ENCODE results near the gene SF3B1. TPM values are rescaled to one million over a fixed set of nuclear protein-coding genes. Genes with fewer than 3 reads are reported as not detected.

SF3B1 gene
- polyA plus RNA-seq, 1 donor (not counting 4 experiments of a cell fraction or from before 2014, with no cell fraction given), result 322 TPM

DNA sequence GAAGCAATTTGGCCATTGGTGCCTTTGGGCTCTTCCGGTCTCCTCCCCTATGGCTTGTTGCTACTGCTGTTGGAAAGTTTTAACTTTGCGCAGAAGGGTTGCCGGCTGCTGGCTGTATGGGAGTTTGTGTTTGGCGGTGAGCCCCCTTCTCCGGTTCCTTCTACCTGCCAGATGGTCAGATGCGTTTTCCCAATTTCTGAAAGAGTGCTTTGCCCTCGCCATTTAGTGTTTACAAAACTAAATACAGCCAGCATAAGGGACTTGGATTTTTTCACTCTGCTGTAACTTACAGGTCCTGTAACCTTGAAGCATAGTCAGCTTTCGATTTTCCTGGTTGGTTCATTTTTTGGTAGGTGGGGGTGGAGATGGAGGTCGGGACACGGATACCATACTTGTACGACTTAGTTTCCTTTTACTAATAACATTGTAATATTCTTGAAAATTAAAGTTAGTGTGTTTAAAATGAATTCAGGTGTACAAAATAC, 19.1 kb upstream of the SF3B1 start:
- dilution Hi-C loops (cut with MboI; ENCODE audit: extremely low pct_ligation_motif_present, low sequenced_read_pairs), result no loop called here
- peaks cover 1 to 6% of the 10 kb centered on the region in 2 experiments for H3K36me3 ChIP-seq (ENCODE audit: control insufficient read depth in 2 of 2, extremely low read depth in 1 of 2, insufficient read depth in 2 of 2, low read length in 2 of 2)
- H3K4me3 ChIP-seq (ENCODE audit: control insufficient read depth in 2 of 3, extremely low read depth in 1 of 3, insufficient read depth in 2 of 3, low read depth in 1 of 3, low read length in 3 of 3), result peak overlapping the region; percentile 78 to 97 (median 86)
- H3K27ac ChIP-seq (ENCODE audit: control insufficient read depth, insufficient read depth, low read length), result peak overlapping the region; percentile 100
- no peak for TF ChIP-seq EZH2 (IDR thresholded peaks at IDR 0.05; ENCODE audit: low read length)
- TF ChIP-seq, protein P1, sequence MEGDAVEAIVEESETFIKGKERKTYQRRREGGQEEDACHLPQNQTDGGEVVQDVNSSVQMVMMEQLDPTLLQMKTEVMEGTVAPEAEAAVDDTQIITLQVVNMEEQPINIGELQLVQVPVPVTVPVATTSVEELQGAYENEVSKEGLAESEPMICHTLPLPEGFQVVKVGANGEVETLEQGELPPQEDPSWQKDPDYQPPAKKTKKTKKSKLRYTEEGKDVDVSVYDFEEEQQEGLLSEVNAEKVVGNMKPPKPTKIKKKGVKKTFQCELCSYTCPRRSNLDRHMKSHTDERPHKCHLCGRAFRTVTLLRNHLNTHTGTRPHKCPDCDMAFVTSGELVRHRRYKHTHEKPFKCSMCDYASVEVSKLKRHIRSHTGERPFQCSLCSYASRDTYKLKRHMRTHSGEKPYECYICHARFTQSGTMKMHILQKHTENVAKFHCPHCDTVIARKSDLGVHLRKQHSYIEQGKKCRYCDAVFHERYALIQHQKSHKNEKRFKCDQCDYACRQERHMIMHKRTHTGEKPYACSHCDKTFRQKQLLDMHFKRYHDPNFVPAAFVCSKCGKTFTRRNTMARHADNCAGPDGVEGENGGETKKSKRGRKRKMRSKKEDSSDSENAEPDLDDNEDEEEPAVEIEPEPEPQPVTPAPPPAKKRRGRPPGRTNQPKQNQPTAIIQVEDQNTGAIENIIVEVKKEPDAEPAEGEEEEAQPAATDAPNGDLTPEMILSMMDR (optimal IDR thresholded peaks at IDR 0.05 in 1 of 3, IDR thresholded peaks at IDR 0.05 in 1 of 3, conservative IDR thresholded peaks at IDR 0.05 in 1 of 3; ENCODE audit: extremely low read depth in 1 of 3, insufficient read depth in 2 of 3, low read length in 3 of 3), result no peak
- H3K4me2 ChIP-seq (ENCODE audit: control insufficient read depth, extremely low read depth, insufficient read depth, low read depth, low read length), result peak overlapping the region; percentile 79
- peaks cover 9% of the 10 kb centered on the region for H3K4me1 ChIP-seq (ENCODE audit: control insufficient read depth, extremely low read depth, insufficient read depth, low read length)
- H4K20me1 ChIP-seq (ENCODE audit: control insufficient read depth, extremely low read depth, insufficient read depth, low read length), result peaks cover 6% of the 10 kb centered on the region
- no peaks in the 10 kb centered on the region for H3K27me3 ChIP-seq (ENCODE audit: control insufficient read depth, extremely low read depth, insufficient read depth, low read length)
- no peaks in the 10 kb centered on the region for H3K9me1 ChIP-seq (ENCODE audit: control insufficient read depth, extremely low read depth, insufficient read depth, low read length)
- peaks cover 52% of the 10 kb centered on the region for H3K79me2 ChIP-seq (ENCODE audit: control insufficient read depth, insufficient read depth, low read length)
- FAIRE-seq (peak; percentile 49), DNase-seq (ENCODE audit: low read depth, low spot score) (no peak)
- peak overlapping the region; percentile 100 for H3K9ac ChIP-seq (ENCODE audit: control insufficient read depth, extremely low read depth, insufficient read depth, low read length)
- H3K9me3 ChIP-seq (ENCODE audit: control insufficient read depth, low read depth, low read length), result no peaks in the 10 kb centered on the region
- H2AFZ ChIP-seq (ENCODE audit: control insufficient read depth, low read length), result peak overlapping the region; percentile 47

DNA sequence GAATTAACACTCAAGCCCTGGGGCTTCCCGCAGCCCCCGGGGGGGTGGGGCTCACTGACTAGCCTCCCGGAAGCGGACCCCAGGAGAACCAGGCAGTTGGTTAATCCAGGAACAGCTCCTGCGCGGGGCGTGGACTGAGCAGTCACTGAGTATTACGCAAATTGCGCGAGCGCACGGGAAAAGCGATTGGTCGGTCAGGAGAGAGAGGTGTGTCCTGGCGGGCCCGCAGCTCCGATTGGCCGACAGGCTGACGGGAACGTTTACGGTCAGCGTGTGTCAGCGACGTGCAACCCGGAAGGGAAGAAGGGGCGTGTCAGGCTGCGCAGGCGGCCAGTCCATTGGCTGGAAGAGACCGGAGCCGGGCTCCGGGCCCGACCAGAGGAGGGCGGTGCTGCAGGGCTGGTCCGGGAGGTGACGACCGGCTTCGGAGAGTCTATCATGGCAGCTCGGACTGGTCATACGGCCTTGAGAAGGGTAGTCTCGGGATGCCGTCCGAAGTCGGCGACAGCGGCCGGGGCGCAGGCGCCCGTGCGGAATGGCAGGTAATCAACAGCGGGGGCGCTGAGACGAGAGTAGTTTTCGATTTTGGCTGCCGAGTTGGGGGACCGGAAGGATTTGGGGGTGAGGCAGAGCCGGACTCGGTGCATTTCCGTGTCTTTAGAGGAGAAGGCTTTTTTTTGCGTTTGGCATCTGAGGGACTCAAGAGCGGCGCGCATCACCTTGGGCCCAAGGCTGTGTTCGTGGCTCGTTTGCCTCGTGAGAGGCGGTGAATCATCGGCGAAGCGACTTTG, 18.5 kb upstream of the SF3B1 start, which contains the start of gene COQ10B:
TSS of gene COQ10B (plus strand) at position 430 of the 791 bp plus-strand sequence. CDS start at position 439, 9 bp downstream.
- peaks cover 9% of the 10 kb centered on the region for H3K4me1 ChIP-seq (ENCODE audit: control insufficient read depth, extremely low read depth, insufficient read depth, low read length)
- peak within 1 kb of the TSS; percentile 100 for H3K9ac ChIP-seq (ENCODE audit: control insufficient read depth, extremely low read depth, insufficient read depth, low read length)
- DNase-seq (ENCODE audit: low read depth, low spot score) (peak; percentile 94), FAIRE-seq (peak; percentile 56)
- no peaks in the 10 kb centered on the region for H3K27me3 ChIP-seq (ENCODE audit: control insufficient read depth, extremely low read depth, insufficient read depth, low read length)
- H3K4me2 ChIP-seq (ENCODE audit: control insufficient read depth, extremely low read depth, insufficient read depth, low read depth, low read length), result peak within 1 kb of the TSS; percentile 80
- TF ChIP-seq, protein P1 (optimal IDR thresholded peaks at IDR 0.05 in 1 of 3, IDR thresholded peaks at IDR 0.05 in 1 of 3, conservative IDR thresholded peaks at IDR 0.05 in 1 of 3; ENCODE audit: extremely low read depth in 1 of 3, insufficient read depth in 2 of 3, low read length in 3 of 3), result peak in 2 of 3 experiments; percentile 17 to 47
- TF ChIP-seq EZH2 (IDR thresholded peaks at IDR 0.05; ENCODE audit: low read length), result no peak
- dilution Hi-C loops (cut with MboI; ENCODE audit: extremely low pct_ligation_motif_present, low sequenced_read_pairs), result no loop called here
- H3K9me1 ChIP-seq (ENCODE audit: control insufficient read depth, extremely low read depth, insufficient read depth, low read length), result no peaks in the 10 kb centered on the region
- H3K9me3 ChIP-seq (ENCODE audit: control insufficient read depth, low read depth, low read length), result no peaks in the 10 kb centered on the region
- H3K27ac ChIP-seq (ENCODE audit: control insufficient read depth, insufficient read depth, low read length), result peak within 1 kb of the TSS; percentile 100
- H4K20me1 ChIP-seq (ENCODE audit: control insufficient read depth, extremely low read depth, insufficient read depth, low read length), result peaks cover 6% of the 10 kb centered on the region
- H2AFZ ChIP-seq (ENCODE audit: control insufficient read depth, low read length), result peak within 1 kb of the TSS; percentile 89
- peak within 1 kb of the TSS; percentile 84 to 97 (median 86) for H3K4me3 ChIP-seq (ENCODE audit: control insufficient read depth in 2 of 3, extremely low read depth in 1 of 3, insufficient read depth in 2 of 3, low read depth in 1 of 3, low read length in 3 of 3)
- peaks cover 46% of the 10 kb centered on the region for H3K79me2 ChIP-seq (ENCODE audit: control insufficient read depth, insufficient read depth, low read length)
- peaks cover 1 to 6% of the 10 kb centered on the region in 2 experiments for H3K36me3 ChIP-seq (ENCODE audit: control insufficient read depth in 2 of 2, extremely low read depth in 1 of 2, insufficient read depth in 2 of 2, low read length in 2 of 2)
